GM12878 (cell line): ENCODE results near the gene CREB5.
A peak's percentile ranks its signal among the peaks of the same experiment; 100 is the strongest.

Experiments used
- BRCA1 ChIP-seq: IDR thresholded peaks from 2 replicates; pipeline ENCODE4 v1.6.1; 2011; ENCODE audit warnings: low read depth, low read length, improper control_type of control experiment
- EGR1 ChIP-seq, 2 experiments: IDR thresholded peaks; 1 replicate in 1 of 2; 2 replicates in 1 of 2; pipeline ENCODE4 v1.6.1; 2011 to 2012; ENCODE audit warnings: low read depth in 2 of 2, low read length in 2 of 2, borderline replicate concordance in 1 of 2, mild to moderate bottlenecking in 1 of 2, moderate library complexity in 1 of 2
- FOXM1 ChIP-seq: IDR thresholded peaks from 2 replicates; pipeline ENCODE4 v1.6.1; 2012; ENCODE audit warnings: low read depth, mild to moderate bottlenecking, inconsistent platforms, low read length, moderate library complexity
- MTA3 ChIP-seq: IDR thresholded peaks from 2 replicates; pipeline ENCODE4 v1.6.1; 2012; ENCODE audit warnings: low read length, inconsistent platforms, borderline replicate concordance
- MYC ChIP-seq: IDR thresholded peaks from 2 replicates; pipeline ENCODE4 v1.6.1; 2011; ENCODE audit warnings: mild to moderate bottlenecking, low read length, moderate library complexity, inconsistent platforms; ENCODE audit not compliant: insufficient read depth, insufficient replicate concordance, insufficient read length, severe bottlenecking
- POLR2A ChIP-seq: IDR thresholded peaks from 2 replicates; pipeline ENCODE4 v1.6.1; 2011; ENCODE audit warnings: low read depth, mild to moderate bottlenecking, low read length
- POLR2AphosphoS5 ChIP-seq: IDR thresholded peaks from 2 replicates; pipeline ENCODE4 v1.6.1; 2011; ENCODE audit warnings: mild to moderate bottlenecking, low read length, inconsistent platforms
- POU2F2 ChIP-seq: IDR thresholded peaks from 3 replicates; pipeline ENCODE4 v1.6.1; 2011; ENCODE audit warnings: low read depth, mild to moderate bottlenecking, low read length, borderline replicate concordance
- SMARCA5 ChIP-seq: fragments of 450-650 bp; IDR thresholded peaks from 2 replicates; pipeline ENCODE4 v1.6.1; 2017; ENCODE audit warnings: mild to moderate bottlenecking
- SUPT20H ChIP-seq: IDR thresholded peaks from 2 replicates; pipeline ENCODE4 v1.6.1; 2011; ENCODE audit warnings: low read depth, mild to moderate bottlenecking, low read length, moderate library complexity, borderline replicate concordance; ENCODE audit not compliant: control insufficient read depth
- TCF7 ChIP-seq: IDR thresholded peaks from 2 replicates; pipeline ENCODE4 v1.6.1; 2014; ENCODE audit warnings: antibody characterized with exemption, borderline replicate concordance
- ZSCAN29 ChIP-seq: fragments of 450-650 bp; IDR thresholded peaks from 2 replicates; pipeline ENCODE4 v1.6.1; 2017; ENCODE audit warnings: mild to moderate bottlenecking, moderate library complexity
- TF ChIP-seq, protein P1 (sequence below), 3 experiments: IDR thresholded peaks in 2 of 3; conservative IDR thresholded peaks in 1 of 3; 2 replicates each; pipeline ENCODE4 v1.5.1; 2011; ENCODE audit warnings: low read depth in 3 of 3, low read length in 3 of 3, mild to moderate bottlenecking in 3 of 3, control low read depth in 2 of 3, moderate library complexity in 2 of 3, inconsistent platforms in 1 of 3, mixed read lengths in 1 of 3; ENCODE audit not compliant: control insufficient read depth in 2 of 3, insufficient read depth in 1 of 3; ENCODE audit errors: extremely low read depth in 1 of 3
- TF ChIP-seq, protein P2 (sequence below): fragments of 450-650 bp; IDR thresholded peaks from 2 replicates; pipeline ENCODE4 v1.6.1; 2018; ENCODE audit warnings: mild to moderate bottlenecking, low read depth, moderate library complexity; ENCODE audit not compliant: partially characterized antibody

GRCh38 chr7:28815369-28815927, 403.1 kb downstream of the CREB5 start:
- TF ChIP-seq MYC, result no peak
- no peak for TF ChIP-seq POLR2A
- TF ChIP-seq EGR1 (IDR thresholded peaks at IDR 0.05; ENCODE audit: borderline replicate concordance in 1 of 2, low read depth in 2 of 2, low read length in 2 of 2), result no peak
- TF ChIP-seq BRCA1, result no peak
- TF ChIP-seq, protein P1, sequence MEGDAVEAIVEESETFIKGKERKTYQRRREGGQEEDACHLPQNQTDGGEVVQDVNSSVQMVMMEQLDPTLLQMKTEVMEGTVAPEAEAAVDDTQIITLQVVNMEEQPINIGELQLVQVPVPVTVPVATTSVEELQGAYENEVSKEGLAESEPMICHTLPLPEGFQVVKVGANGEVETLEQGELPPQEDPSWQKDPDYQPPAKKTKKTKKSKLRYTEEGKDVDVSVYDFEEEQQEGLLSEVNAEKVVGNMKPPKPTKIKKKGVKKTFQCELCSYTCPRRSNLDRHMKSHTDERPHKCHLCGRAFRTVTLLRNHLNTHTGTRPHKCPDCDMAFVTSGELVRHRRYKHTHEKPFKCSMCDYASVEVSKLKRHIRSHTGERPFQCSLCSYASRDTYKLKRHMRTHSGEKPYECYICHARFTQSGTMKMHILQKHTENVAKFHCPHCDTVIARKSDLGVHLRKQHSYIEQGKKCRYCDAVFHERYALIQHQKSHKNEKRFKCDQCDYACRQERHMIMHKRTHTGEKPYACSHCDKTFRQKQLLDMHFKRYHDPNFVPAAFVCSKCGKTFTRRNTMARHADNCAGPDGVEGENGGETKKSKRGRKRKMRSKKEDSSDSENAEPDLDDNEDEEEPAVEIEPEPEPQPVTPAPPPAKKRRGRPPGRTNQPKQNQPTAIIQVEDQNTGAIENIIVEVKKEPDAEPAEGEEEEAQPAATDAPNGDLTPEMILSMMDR (IDR thresholded peaks at IDR 0.05 in 2 of 3, conservative IDR thresholded peaks at IDR 0.05 in 1 of 3; ENCODE audit: control insufficient read depth in 2 of 3, extremely low read depth in 1 of 3, insufficient read depth in 1 of 3, low read depth in 3 of 3, low read length in 3 of 3), result no peak
- peak; percentile 39; the same call in 1 of the 2 replicates for TF ChIP-seq POLR2AphosphoS5
- TF ChIP-seq POU2F2, result no peak
- no peak for TF ChIP-seq TCF7
- no peak for TF ChIP-seq SUPT20H
- no peak for TF ChIP-seq SMARCA5
- no peak for TF ChIP-seq FOXM1
- TF ChIP-seq MTA3, result no peak
- TF ChIP-seq, protein P2, sequence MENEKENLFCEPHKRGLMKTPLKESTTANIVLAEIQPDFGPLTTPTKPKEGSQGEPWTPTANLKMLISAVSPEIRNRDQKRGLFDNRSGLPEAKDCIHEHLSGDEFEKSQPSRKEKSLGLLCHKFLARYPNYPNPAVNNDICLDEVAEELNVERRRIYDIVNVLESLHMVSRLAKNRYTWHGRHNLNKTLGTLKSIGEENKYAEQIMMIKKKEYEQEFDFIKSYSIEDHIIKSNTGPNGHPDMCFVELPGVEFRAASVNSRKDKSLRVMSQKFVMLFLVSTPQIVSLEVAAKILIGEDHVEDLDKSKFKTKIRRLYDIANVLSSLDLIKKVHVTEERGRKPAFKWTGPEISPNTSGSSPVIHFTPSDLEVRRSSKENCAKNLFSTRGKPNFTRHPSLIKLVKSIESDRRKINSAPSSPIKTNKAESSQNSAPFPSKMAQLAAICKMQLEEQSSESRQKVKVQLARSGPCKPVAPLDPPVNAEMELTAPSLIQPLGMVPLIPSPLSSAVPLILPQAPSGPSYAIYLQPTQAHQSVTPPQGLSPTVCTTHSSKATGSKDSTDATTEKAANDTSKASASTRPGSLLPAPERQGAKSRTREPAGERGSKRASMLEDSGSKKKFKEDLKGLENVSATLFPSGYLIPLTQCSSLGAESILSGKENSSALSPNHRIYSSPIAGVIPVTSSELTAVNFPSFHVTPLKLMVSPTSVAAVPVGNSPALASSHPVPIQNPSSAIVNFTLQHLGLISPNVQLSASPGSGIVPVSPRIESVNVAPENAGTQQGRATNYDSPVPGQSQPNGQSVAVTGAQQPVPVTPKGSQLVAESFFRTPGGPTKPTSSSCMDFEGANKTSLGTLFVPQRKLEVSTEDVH, result no peak
- no peak for TF ChIP-seq ZSCAN29
